OCI-LY7 (cell line): Measurements from ENCODE around the gene COPS6. TPM values are rescaled to one million over a fixed set of nuclear protein-coding genes. Genes with fewer than 3 reads are reported as not detected.

Experiments used
- BruUV-seq: library from RNA; stranded (reverse); fragments of 400-500 nt; replicated peaks from 2 replicates; lab custom pipeline; 2021; lab: Mats Ljungman, UMichigan
- CTCF ChIA-PET: fragments of 300-600 bp; sonication (Branson Sonifier 250); formaldehyde crosslinking; loops from one replicate; lab custom pipeline; 2022; ENCODE audit warnings: antibody characterized with exemption; ENCODE audit not compliant: unreplicated experiment; lab: Charles Lee
- POLR2A ChIA-PET: fragments of 300-600 bp; sonication (Branson Sonifier 250); formaldehyde crosslinking; loops from one replicate; lab custom pipeline; 2022; ENCODE audit warnings: antibody characterized with exemption; lab: Charles Lee
- DNase-seq: peaks from one replicate; pipeline ENCODE4 v3.0.0-alpha.2; 2015; ENCODE audit warnings: low spot score
- H2AFZ ChIP-seq: fragments of 200-600 bp; sonication (generic), shearing (Covaris generic); 2 replicates; pipeline ENCODE4 v1.6.1; 2014; ENCODE audit warnings: mild to moderate bottlenecking, antibody characterized with exemption, low read length, moderate library complexity
- H3K27ac ChIP-seq: fragments of 200-600 bp; sonication (generic); 2 replicates; pipeline ENCODE4 v1.5.1; 2014; ENCODE audit warnings: mixed run types, low read depth, mild to moderate bottlenecking, moderate library complexity, low read length, inconsistent platforms; ENCODE audit not compliant: poor library complexity, severe bottlenecking
- H3K36me3 ChIP-seq: fragments of 200-600 bp; sonication (generic); 2 replicates; pipeline ENCODE4 v1.6.1; 2014; ENCODE audit warnings: mild to moderate bottlenecking, antibody characterized with exemption, low read length, moderate library complexity, mixed read lengths; ENCODE audit not compliant: insufficient read depth
- H3K4me1 ChIP-seq: fragments of 200-600 bp; sonication (generic); 2 replicates; pipeline ENCODE4 v1.5.1; 2014; ENCODE audit warnings: mild to moderate bottlenecking, low read length; ENCODE audit not compliant: insufficient read depth, poor library complexity, severe bottlenecking
- H3K4me2 ChIP-seq: fragments of 200-600 bp; sonication (generic); 2 replicates; pipeline ENCODE4 v1.6.1; 2014; ENCODE audit warnings: mild to moderate bottlenecking, low read length
- H3K4me3 ChIP-seq: fragments of 200-600 bp; sonication (generic); 2 replicates; pipeline ENCODE4 v1.5.1; 2014; ENCODE audit warnings: mild to moderate bottlenecking, low read depth, low read length; ENCODE audit not compliant: poor library complexity, severe bottlenecking
- H3K79me2 ChIP-seq: fragments of 200-600 bp; sonication (generic); 2 replicates; pipeline ENCODE4 v1.6.1; 2016; ENCODE audit warnings: low read depth, mild to moderate bottlenecking, low read length, moderate library complexity, mixed read lengths; ENCODE audit not compliant: insufficient read depth
- H3K9me2 ChIP-seq: fragments of 200-600 bp; sonication (generic); 2 replicates; pipeline ENCODE4 v1.6.1; 2016; ENCODE audit warnings: mild to moderate bottlenecking, low read length, mixed read lengths; ENCODE audit not compliant: insufficient read depth
- H3K9me3 ChIP-seq: fragments of 200-600 bp; sonication (generic); 2 replicates; pipeline ENCODE4 v1.6.1; 2014; ENCODE audit warnings: mild to moderate bottlenecking, mixed run types, low read length, mixed read lengths
- H4K20me1 ChIP-seq: fragments of 200-600 bp; sonication (generic); 2 replicates; pipeline ENCODE4 v1.6.1; 2014; ENCODE audit warnings: mild to moderate bottlenecking, antibody characterized with exemption, low read length, moderate library complexity, mixed read lengths; ENCODE audit not compliant: insufficient read depth
- EZH2phosphoT487 ChIP-seq: fragments of 200-600 bp; sonication (generic); IDR thresholded peaks from 2 replicates; pipeline ENCODE4 v1.6.1; 2018; ENCODE audit warnings: low read depth, borderline replicate concordance, mild to moderate bottlenecking, mixed run types, antibody characterized with exemption, low read length, moderate library complexity, mixed read lengths
- intact Hi-C: fragments of 100-400 bp; cut with micrococcal nuclease; formaldehyde crosslinking; loops from one replicate; pipeline ENCODE4 v1.10.0; 2022; ENCODE audit not compliant: unreplicated experiment
- total RNA-seq, 2 experiments: library from RNA; depleted of rRNA in 1 of 2; stranded (reverse); fragments of >200 nt in 1 of 2; shearing (Covaris generic) in 1 of 2; gene quantifications; 2 replicates each; pipeline ENCODE4 v1.2.3, GENCODE V29; 2014 to 2022
- TF ChIP-seq, protein P1 (sequence below): fragments of 200-600 bp; sonication (generic); conservative IDR thresholded peaks from 2 replicates; pipeline ENCODE4 v1.5.1; 2014; ENCODE audit warnings: mild to moderate bottlenecking, antibody characterized with exemption, low read length, moderate library complexity, mixed read lengths

The COPS6 gene
- total RNA-seq, 2 experiments from 2014 or later = 57.6 to 96.0 TPM

DNA sequence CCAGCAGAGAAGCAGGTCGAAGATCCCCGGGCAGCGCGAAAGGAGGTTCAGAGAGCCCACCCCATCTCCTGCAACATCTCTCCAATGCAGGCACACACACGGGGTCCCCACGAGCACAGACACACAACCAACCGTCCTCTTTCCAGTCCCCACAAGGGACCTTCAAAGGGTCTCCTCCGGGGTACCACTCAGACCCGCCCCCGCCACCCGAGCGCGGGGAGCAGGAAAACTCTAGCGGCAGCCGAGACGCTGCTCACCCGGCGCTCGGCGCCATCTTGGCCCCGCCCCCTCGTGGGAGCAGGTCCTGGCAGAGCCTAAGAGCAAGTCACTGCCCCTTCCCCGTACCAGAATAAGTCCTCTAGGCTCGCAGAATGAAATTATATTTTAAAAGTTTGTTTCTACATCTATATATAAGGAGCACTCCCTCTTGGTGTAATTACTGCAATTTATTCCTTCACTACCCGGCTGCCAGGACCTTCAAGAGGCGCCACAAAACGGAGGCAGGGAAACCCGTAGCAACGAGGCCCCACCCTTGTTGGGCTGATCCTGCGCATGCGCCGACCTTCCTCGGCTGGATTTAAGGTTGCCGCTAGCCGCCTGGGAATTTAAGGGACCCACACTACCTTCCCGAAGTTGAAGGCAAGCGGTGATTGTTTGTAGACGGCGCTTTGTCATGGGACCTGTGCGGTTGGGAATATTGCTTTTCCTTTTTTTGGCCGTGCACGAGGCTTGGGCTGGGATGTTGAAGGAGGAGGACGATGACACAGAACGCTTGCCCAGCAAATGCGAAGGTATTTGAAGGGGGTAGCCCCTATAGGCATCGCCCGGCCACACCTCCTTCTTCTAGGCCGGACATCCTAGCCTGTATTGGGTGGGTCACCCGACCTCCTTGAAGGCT is 30.6 kb downstream of the COPS6 start, which contains the start of the genes CNPY4 and TAF6:
CNPY4 (plus strand) TSS at position 563 of the 898 bp plus-strand sequence; CDS start at position 674, 111 bp downstream.
TAF6 (minus strand) TSS at position 287 of the 898 bp plus-strand sequence. CDS start 5,149 bp downstream, outside the sequence.
- peak within 1 kb of the TSS; percentile 84 for H2AFZ ChIP-seq
- TF ChIP-seq, protein P1, sequence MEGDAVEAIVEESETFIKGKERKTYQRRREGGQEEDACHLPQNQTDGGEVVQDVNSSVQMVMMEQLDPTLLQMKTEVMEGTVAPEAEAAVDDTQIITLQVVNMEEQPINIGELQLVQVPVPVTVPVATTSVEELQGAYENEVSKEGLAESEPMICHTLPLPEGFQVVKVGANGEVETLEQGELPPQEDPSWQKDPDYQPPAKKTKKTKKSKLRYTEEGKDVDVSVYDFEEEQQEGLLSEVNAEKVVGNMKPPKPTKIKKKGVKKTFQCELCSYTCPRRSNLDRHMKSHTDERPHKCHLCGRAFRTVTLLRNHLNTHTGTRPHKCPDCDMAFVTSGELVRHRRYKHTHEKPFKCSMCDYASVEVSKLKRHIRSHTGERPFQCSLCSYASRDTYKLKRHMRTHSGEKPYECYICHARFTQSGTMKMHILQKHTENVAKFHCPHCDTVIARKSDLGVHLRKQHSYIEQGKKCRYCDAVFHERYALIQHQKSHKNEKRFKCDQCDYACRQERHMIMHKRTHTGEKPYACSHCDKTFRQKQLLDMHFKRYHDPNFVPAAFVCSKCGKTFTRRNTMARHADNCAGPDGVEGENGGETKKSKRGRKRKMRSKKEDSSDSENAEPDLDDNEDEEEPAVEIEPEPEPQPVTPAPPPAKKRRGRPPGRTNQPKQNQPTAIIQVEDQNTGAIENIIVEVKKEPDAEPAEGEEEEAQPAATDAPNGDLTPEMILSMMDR = no peak
- TF ChIP-seq EZH2phosphoT487 = no peak
- DNase-seq = peak; percentile 98
- H3K79me2 ChIP-seq = peaks cover 19% of the 10 kb centered on the region; the same call in 1 of the 2 replicates
- H3K4me3 ChIP-seq = peak within 1 kb of the TSS; percentile 80
- H3K9me2 ChIP-seq = no peaks in the 10 kb centered on the region
- no peaks in the 10 kb centered on the region for H3K9me3 ChIP-seq
- peaks cover 24% of the 10 kb centered on the region for H3K36me3 ChIP-seq
- intact Hi-C loops = loop anchor here (1.0 kb wide), 1 partner anchor 18 kb away; the partner anchor contains the start of genes AP4M1 and MCM7
- BruUV-seq = no TSS peak
- peak within 1 kb of the TSS; percentile 73 for H3K27ac ChIP-seq
- H3K4me2 ChIP-seq = peak within 1 kb of the TSS; percentile 85
- peaks cover 15% of the 10 kb centered on the region for H3K4me1 ChIP-seq
- H4K20me1 ChIP-seq = no peaks in the 10 kb centered on the region
- CTCF ChIA-PET = no interaction called here
- POLR2A ChIA-PET = interaction anchor here (1.0 to 2.2 kb wide), 3 partner anchors 17 to 33 kb away, joined by 3 to 10 read pairs (median 10); partner anchors contain the start of genes AP4M1, LAMTOR4 and MCM7

DNA sequence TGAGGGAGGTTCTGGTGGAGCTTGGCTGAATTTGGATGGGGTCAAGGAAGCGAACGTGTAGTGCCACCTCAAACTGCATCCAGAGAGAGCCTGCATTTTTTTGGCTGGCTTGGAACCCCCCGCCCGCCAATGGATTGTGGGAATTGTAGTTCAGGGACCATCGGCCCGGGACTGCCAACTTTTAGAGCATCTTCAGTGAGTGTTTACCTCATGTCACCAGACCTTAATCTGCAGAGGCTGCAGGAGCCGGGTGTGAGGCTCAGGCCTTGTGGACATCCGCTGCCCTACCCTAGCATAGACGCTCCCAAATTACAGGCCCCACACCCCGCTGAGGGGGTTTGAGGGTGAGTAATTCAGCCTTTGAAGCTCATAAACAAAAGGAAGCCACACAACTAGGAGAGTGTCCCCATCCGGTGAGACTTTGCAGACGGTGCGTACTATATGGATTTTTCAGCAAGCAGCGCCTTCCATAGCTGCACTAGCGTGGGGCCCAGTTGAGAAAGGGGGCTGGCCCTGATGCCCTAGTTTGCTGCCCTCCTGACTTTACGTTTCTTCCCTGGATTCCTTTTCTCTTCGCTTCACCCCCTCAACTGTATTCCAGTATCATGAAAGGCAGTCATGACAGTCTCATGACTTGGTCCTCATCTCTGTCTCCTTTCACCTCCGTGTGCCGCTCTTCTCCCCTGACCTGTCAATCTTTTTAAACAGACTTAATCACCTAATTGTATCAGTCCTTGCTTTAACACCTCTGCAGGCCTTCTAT is 31.4 kb downstream of the COPS6 start:
- Histone ChIP-seq H3K4me3 (peak overlapping the region; percentile 80), H3K9me2 (no peaks in the 10 kb centered on the region), H3K4me1 (peaks cover 23% of the 10 kb centered on the region), H3K27ac (peak overlapping the region; percentile 73), H3K9me3 (no peaks in the 10 kb centered on the region), H4K20me1 (no peaks in the 10 kb centered on the region), H3K4me2 (peak overlapping the region; percentile 85), H2AFZ (peak overlapping the region; percentile 84), H3K79me2 (peaks cover 20% of the 10 kb centered on the region; the same call in 1 of the 2 replicates), H3K36me3 (peaks cover 32% of the 10 kb centered on the region)
- ChIA-PET CTCF (interaction anchor here (0.6 kb wide), 1 partner anchor 32 kb away, joined by 3 read pairs; no protein-coding TSS in a partner anchor), POLR2A (interaction anchor here (0.6 to 2.2 kb wide), 6 partner anchors 18 to 97 kb away, joined by 3 to 10 read pairs (median 4); partner anchors contain the start of genes AP4M1, LAMTOR4 and MCM7)
- intact Hi-C loops = loop anchor here (1.0 kb wide), 1 partner anchor 19 kb away; the partner anchor contains the start of genes AP4M1 and MCM7
- TF ChIP-seq, protein P1 = 0 out of 2 replicates have a peak, but pooled peaks have one; percentile 27
- TF ChIP-seq EZH2phosphoT487 = no peak
- BruUV-seq = TSS peak; percentile 85
- peak; percentile 77 for DNase-seq
